Measurements from ENCODE around the gene SEC31A. TPM values are rescaled to one million over a fixed set of nuclear protein-coding genes. Genes with fewer than 3 reads are reported as not detected.

SEC31A gene
- polyA plus RNA-seq, 3 donors: 74.8 to 120 (median 107) TPM

DNA sequence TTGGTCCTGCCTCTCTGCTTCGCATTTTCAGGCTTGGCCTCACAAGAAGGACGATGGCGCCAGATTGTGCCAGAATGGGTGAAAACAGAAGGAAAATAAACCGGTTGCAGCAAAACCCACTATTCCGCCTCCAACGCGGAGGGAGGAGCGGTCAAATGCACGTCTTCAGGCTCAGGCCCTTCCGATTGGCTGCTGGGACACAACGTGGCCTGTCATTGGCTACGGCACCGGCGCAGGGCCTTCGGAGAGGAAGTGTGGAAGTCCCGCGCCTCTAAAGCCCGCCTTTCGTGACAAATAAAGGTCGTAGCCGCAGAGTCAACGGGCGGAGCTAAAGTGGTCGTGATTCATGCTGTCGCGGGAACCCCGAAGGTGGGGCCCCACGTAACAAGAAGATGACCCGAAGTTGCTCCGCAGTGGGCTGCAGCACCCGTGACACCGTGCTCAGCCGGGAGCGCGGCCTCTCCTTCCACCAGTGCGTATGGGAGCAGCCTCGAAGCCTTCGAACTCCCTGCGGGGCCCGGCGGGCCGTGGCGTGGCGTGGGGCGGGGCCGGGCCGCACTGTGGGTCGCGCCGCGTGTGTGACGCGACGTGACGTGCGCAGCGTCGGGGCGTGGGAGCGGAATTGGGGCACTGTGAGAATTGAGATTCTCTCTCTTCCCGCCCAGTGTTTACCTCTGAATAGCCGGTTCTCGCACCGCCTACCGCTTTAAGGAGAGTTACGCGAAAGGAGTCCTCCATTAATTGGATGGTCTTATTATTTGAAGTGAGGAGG lies 9.6 kb upstream of the SEC31A start, which contains the start of gene THAP9:
Gene THAP9, plus strand, starts transcription at position 325 of the 772 bp plus-strand sequence. Its CDS starts 68 bp downstream, at position 393.
- Histone ChIP-seq H3K4me2 (replicated peaks; ENCODE audit: extremely low read depth, low read length, poor library complexity, severe bottlenecking) (peak within 1 kb of the TSS; percentile 96), H2AFZ (ENCODE audit: insufficient read depth, low read depth, low read length, poor library complexity, severe bottlenecking) (peak within 1 kb of the TSS; percentile 65), H3K4me1 (ENCODE audit: control insufficient read depth in 1 of 2, insufficient read depth in 2 of 2, low read length in 2 of 2) (peaks cover 21 to 44% of the 10 kb centered on the region in 2 donors), H3K4me3 (replicated peaks in 1 of 3; ENCODE audit: low read depth in 2 of 3, low read length in 3 of 3) (peak within 1 kb of the TSS; percentile 62 to 99 (median 99)), H3K27ac (ENCODE audit: low read depth in 1 of 2, low read length in 2 of 2) (peak within 1 kb of the TSS; percentile 99 to 100), H3K27me3 (ENCODE audit: control insufficient read depth in 2 of 2, insufficient read depth in 2 of 2, low read length in 2 of 2) (no peaks in the 10 kb centered on the region), H4K20me1 (ENCODE audit: insufficient read depth, low read length) (peaks cover 43% of the 10 kb centered on the region), H3K9me3 (replicated peaks in 1 of 2; ENCODE audit: control insufficient read depth in 1 of 2, insufficient read depth in 1 of 2, low read length in 2 of 2) (no peaks in the 10 kb centered on the region), H3K9ac (ENCODE audit: insufficient read depth, low read length, poor library complexity, severe bottlenecking) (peak within 1 kb of the TSS; percentile 90), H3K36me3 (replicated peaks in 1 of 2; ENCODE audit: control insufficient read depth in 1 of 2, insufficient read depth in 2 of 2, low read length in 2 of 2) (peaks cover 14 to 24% of the 10 kb centered on the region in 2 donors), H3K79me2 (ENCODE audit: insufficient read depth, low read length) (peaks cover 66% of the 10 kb centered on the region)
- peaks cover 28% of the 10 kb centered on the region for H3K4me1 Mint-ChIP-seq
- intact Hi-C loops (cut with micrococcal nuclease): loop anchor here (2.0 to 10.0 kb wide), 4 partner anchors 46 to 554 kb away; partner anchors contain the start of genes LIN54 (in 2 of the 2), ENOPH1 (in 1 of the 2), HELQ (in 1 of the 2) and HNRNPDL (in 1 of the 2)
- no peak for TF ChIP-seq CTCF (IDR thresholded peaks at IDR 0.05)
- H3K27me3 Mint-ChIP-seq (ENCODE audit: low read depth in 3 of 3): no peaks in the 10 kb centered on the region
- no peak within 1 kb of the TSS for H3K4me3 Mint-ChIP-seq
- no peak within 1 kb of the TSS for H3K27ac Mint-ChIP-seq
- peaks cover 16 to 24% of the 10 kb centered on the region in 2 donors for H3K36me3 Mint-ChIP-seq
- H3K9me3 Mint-ChIP-seq: no peaks in the 10 kb centered on the region
- DNase-seq: peak; percentile 100
- WGBS (ENCODE audit: insufficient coverage): under 1% methylated on average over 63 of the region's 67 CpGs

DNA sequence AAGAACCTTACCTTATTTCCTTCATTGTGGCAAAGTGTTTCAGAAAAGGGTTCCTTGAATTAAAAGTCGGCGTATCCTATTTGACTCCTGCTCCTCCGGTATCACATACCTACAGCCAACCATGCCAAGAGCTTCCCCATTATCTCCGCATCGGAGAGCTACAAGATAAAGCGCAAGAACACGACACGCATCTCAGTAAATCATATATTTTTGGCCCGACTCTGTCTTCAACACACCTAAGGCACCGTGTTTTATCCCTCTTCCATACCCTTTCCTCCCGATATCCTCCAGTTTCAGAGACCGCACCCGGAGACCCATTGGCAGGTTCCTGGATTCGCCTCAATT lies 9.1 kb upstream of the SEC31A start:
- intact Hi-C loops (cut with micrococcal nuclease): loop anchor here (2.0 to 10.0 kb wide), 4 partner anchors 45 to 555 kb away; partner anchors contain the start of genes LIN54 (in 2 of the 2), ENOPH1 (in 1 of the 2), HELQ (in 1 of the 2) and HNRNPDL (in 1 of the 2)
- peaks cover 72% of the 10 kb centered on the region for H3K79me2 ChIP-seq (ENCODE audit: insufficient read depth, low read length)
- H3K4me1 ChIP-seq (ENCODE audit: control insufficient read depth in 1 of 2, insufficient read depth in 2 of 2, low read length in 2 of 2): peaks cover 21 to 44% of the 10 kb centered on the region in 2 donors
- peaks cover 43% of the 10 kb centered on the region for H4K20me1 ChIP-seq (ENCODE audit: insufficient read depth, low read length)
- Mint-ChIP-seq H3K4me3 (no peak overlapping the region), H3K4me1 (peaks cover 23% of the 10 kb centered on the region), H3K9me3 (no peaks in the 10 kb centered on the region), H3K27me3 (ENCODE audit: low read depth in 3 of 3) (no peaks in the 10 kb centered on the region), H3K36me3 (peaks cover 18 to 30% of the 10 kb centered on the region in 2 donors), H3K27ac (no peak overlapping the region)
- H3K27me3 ChIP-seq (ENCODE audit: control insufficient read depth in 2 of 2, insufficient read depth in 2 of 2, low read length in 2 of 2): no peaks in the 10 kb centered on the region
- H3K9ac ChIP-seq (ENCODE audit: insufficient read depth, low read length, poor library complexity, severe bottlenecking): peak overlapping the region; percentile 90
- H3K9me3 ChIP-seq (replicated peaks in 1 of 2; ENCODE audit: control insufficient read depth in 1 of 2, insufficient read depth in 1 of 2, low read length in 2 of 2): no peaks in the 10 kb centered on the region
- WGBS (ENCODE audit: insufficient coverage): 0% methylated on average over 13 of the region's 14 CpGs
- peak overlapping the region; percentile 24 for H2AFZ ChIP-seq (ENCODE audit: insufficient read depth, low read depth, low read length, poor library complexity, severe bottlenecking)
- H3K4me3 ChIP-seq (replicated peaks in 1 of 3; ENCODE audit: low read depth in 2 of 3, low read length in 3 of 3): peak overlapping the region; percentile 62 to 99 (median 95)
- no peak for TF ChIP-seq CTCF (IDR thresholded peaks at IDR 0.05)
- peak in 1 of 3 donors; percentile 25 for DNase-seq
- H3K4me2 ChIP-seq (replicated peaks; ENCODE audit: extremely low read depth, low read length, poor library complexity, severe bottlenecking): peak overlapping the region; percentile 96
- peak overlapping the region; percentile 99 to 100 for H3K27ac ChIP-seq (ENCODE audit: low read depth in 1 of 2, low read length in 2 of 2)
- H3K36me3 ChIP-seq (replicated peaks in 1 of 2; ENCODE audit: control insufficient read depth in 1 of 2, insufficient read depth in 2 of 2, low read length in 2 of 2): peaks cover 18 to 30% of the 10 kb centered on the region in 2 donors

Measured in CD14-positive monocyte (primary cell).